ENCODE measurements around the gene USPL1.
A peak's percentile ranks its signal among the peaks of the same experiment; 100 is the strongest.
"Not testable (repeated sequence)": the region's sequence is repeated elsewhere in the genome, so short reads cannot be mapped to it uniquely, and the experiment has no call there.

The USPL1 gene

DNA sequence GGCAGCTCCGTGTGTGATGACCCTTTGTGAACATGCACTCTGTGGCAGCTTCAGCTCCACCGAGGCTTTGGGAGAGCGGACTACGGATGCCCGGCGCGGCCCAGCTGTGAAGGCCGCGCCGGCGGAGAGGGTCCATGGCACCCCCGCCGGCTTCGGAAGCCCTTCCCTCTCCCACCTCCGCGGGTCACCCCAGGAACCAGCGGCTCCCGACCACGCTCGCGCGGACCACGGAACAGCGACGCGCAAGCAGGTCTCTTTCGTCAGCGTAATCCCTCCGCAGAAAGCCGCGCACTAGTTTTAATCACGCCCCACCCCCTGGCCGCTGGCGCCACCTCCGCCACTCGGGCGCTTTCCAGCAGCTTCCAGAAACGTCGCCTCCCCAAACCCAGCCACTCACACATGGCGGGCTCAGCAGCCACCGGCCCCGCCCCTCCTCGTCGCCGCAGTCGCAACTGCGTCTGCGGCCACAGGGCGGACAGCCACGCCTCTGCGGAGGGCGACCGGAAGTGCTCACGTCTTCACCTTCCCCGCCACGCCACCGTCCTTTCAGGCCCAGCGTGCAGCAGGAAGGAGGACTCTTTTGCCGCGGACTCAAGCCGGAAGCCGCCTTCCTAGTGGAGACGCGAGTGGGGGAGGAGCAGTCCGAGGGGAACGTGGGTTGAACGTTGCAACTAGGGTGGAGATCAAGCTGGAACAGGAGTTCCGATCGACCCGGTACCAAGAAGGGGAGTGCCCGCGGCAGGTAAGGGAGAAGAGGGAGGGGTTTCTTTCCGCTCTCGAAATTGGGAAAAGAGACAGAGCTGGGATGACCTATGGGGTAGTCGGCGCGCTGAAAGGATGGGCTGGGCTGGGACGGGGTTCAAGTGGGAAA, at the start of gene USPL1:
TSS of gene USPL1 (plus strand) at position 606 of the 871 bp plus-strand sequence. CDS start 3,221 bp downstream, outside the sequence.
- peak; percentile 98 for DNase-seq (ENCODE audit: low read depth)

DNA sequence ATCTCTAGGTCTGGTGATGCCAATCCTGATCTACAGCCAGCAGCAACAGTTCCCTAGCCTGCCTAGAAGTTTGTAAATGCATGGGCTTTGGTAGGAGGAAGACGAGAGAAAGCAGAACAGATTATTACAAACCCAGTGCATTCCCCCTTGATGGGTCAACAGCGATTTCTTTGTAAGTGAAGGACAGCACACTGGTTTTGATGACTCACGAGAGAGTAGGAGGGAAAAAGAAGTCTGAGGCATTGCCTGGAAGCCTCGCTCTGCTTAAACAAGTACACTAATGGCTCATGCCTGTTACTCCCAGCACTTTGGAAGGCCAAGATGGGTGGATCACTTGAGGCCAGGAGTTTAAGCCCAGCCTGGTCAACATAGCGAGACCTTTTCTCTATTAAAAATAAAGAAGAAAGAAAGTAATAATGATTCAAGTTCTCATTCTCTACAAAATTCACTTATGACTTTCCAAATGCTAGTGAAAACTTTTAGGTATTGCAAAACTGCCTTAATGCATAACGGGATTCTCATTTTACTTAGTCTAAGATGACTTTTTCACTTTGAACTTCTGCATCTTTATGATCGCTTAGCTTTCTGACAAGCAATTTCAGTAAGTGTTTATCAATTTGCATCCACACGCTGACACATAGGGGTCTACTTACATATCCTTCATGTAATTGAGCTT, 47.7 kb upstream of the USPL1 start:
- no peak for DNase-seq (ENCODE audit: low read depth)

GRCh38 chr13:30570691-30571090, 47.0 kb upstream of the USPL1 start:
- no peak for DNase-seq (ENCODE audit: low read depth)

GRCh38 chr13:30572859-30573275, 44.9 kb upstream of the USPL1 start:
- no peak for DNase-seq (ENCODE audit: low read depth)

GRCh38 chr13:30576528-30576927, 41.2 kb upstream of the USPL1 start:
- peak; percentile 25 for DNase-seq (ENCODE audit: low read depth)

DNA sequence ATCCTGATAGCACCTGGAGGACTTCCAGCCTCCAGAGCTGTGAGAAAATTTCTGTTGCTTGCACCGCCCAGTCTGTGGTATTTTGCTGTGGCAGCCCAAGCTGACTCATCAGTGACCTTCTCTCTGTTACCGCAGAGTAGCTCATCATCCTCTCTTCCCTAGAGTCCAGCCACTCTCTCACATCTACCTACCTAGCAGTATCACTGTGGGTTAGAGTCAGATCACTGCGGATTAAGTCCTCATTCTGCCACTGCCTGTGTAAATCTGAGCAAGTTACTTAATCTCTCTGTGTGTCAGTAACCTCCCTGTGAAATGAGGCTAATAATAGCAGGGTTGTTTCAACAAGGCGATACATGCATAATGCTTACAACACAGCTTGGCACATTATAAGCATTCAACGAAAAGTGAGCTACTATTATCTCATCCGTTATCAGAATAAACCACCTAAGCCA, 40.3 kb upstream of the USPL1 start:
- DNase-seq (ENCODE audit: low read depth), result peak; percentile 34

DNA sequence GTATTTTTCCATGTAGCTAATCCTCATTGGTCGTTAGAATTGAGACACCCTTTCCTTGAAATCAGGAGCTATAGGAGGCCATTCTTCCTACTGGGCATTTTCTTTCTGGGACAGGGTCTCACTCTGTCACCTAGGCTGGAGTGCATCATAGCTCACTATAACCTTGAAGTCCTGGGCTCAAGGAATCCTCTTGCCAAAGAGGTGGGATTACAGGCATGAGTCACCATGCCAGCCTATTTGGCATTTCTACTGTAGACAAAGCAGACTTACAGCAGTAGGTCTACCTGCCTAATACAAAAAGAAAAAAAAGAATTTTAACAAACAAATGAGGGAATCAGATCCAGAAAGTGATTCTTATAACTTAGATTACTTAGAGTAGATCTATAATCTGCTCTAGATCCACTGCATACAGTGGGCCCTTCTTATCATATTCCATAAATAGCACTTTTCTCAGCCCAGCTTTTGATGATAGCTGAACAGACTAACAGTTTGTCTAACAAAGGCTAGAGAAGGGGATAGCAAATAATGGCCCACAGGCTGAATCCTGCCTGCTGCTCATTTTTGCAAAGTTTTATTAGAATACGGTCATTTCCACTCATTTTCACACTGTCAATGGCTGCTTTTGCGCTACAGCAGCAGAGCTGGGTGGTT, 36.7 kb upstream of the USPL1 start:
- DNase-seq (ENCODE audit: low read depth), result no peak

DNA sequence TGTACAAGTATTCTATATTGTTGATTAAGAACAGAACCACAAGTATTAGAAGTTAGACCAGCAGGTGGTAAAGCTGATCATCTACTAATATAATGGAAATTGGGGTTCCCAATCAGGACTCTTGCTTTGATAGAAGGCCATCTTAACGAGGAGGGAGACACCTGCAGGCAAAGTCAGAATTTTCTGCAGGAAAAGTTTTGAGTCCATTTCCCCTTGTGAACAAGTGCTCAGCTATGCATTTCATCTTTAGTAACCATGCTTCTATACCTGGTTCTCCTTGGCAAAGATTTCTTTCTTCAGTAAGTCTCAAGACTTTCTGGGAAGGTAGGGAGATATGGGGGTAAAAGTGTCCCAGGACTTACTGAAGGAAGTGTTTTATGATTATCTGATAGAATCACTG, 36.1 kb upstream of the USPL1 start:
- no peak for DNase-seq (ENCODE audit: low read depth)

- DNase-seq (ENCODE audit: low read depth), result no peak
Measured at GRCh38 chr13:30584051-30584731, 33.5 kb upstream of the USPL1 start.

GRCh38 chr13:30585748-30586262, 31.9 kb upstream of the USPL1 start:
- DNase-seq (ENCODE audit: low read depth), result no peak

DNA sequence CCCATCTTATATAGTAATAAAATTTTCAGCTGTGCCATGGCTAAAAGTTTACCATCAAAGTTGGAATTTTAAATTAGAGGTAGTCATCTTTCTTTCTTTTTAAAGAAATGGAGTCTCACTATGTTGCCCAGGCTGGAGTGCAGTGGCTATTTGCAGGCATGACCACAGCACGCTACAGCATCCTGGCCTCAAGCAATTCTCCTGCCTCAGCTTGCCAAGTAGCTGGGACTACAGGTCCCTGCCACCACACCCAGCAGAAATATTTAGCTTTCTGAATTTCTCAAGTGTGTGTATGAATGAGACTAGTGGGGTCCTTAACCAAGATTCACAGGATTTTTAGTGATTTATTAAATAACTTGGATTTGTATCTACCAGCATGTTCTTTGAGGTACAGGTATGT, 30.5 kb upstream of the USPL1 start:
- DNase-seq (ENCODE audit: low read depth), result no peak

DNA sequence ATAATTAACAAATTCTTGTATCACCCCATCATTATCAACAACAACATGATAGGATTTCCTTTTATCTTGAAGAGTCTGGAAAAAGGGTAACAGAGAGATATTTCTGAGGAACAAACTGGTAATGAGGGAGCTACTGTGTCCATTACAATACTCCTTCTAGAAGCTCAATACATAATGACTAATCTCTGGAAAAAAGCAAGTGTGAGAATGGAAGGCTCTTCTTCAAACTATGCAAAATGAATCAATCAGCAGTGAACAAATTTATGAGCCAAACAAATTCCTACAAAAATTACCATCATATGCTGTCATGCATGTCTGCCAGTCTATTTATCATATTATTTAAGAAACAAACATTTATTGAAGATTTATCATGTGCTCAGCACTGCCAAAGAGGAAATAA, 30.0 kb upstream of the USPL1 start:
- DNase-seq (ENCODE audit: low read depth), result no peak

DNA sequence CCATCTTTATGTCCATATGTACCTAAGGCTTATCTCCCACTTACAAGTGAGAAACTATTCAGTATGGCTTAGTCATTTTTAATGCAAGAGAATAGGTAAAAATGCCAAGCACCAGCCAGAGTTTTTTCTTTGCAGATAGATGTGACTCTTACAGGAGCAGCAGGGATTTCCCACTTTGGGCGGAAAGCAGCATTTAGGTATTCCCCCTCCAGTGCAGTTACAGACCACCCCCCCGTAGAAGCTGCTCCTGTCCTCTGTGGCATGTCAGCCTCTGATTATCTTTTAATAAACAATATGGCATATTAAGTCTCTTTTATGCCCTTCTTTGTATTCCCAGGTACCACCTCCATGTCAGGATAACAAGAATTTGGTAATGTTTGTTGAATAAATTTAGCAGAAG, 24.7 kb upstream of the USPL1 start:
- no peak for DNase-seq (ENCODE audit: low read depth)

DNA sequence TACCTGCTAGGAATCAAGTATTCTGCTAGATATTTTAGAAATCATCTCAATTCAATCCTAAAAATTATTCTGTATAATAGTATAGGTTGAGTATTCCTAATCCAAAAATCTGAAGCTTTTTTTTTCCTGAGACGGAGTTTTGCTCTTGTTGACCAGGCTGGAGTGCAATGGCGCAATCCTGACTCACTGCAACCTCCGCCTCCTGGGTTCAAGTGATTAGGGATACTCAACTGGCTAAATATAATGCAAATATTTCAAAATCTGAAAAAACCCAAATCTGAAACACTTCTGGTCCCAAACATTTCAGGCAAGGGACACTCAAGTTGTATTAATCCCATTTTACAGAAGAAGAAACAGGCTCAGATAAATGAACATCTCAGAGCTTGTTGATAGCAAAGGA, 17.2 kb upstream of the USPL1 start:
- no peak for DNase-seq (ENCODE audit: low read depth)

DNA sequence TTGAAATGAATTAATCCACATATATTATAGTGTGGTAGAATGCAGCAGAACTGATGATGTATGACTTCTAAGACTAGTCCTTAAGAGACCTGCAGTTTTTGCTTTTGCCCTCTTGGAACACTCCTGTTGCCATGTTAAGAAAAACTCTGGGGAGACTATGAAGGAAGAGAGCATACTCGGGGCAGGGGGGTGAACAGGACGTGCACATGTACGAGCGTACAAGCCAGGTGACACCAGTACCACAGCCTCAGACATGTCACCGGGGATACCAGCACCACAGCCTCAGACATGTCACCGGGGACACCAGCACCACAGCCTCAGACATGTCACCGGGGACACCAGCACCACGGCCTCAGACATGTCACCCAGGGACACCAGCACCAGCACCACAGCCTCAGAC, 15.9 kb upstream of the USPL1 start:
- no peak for DNase-seq (ENCODE audit: low read depth)

- no peak for DNase-seq (ENCODE audit: low read depth)
Measured at GRCh38 chr13:30605052-30605451, 12.7 kb upstream of the USPL1 start.

- DNase-seq (ENCODE audit: low read depth), result not testable (repeated sequence)
Measured at GRCh38 chr13:30607186-30607585, 10.5 kb upstream of the USPL1 start.

DNA sequence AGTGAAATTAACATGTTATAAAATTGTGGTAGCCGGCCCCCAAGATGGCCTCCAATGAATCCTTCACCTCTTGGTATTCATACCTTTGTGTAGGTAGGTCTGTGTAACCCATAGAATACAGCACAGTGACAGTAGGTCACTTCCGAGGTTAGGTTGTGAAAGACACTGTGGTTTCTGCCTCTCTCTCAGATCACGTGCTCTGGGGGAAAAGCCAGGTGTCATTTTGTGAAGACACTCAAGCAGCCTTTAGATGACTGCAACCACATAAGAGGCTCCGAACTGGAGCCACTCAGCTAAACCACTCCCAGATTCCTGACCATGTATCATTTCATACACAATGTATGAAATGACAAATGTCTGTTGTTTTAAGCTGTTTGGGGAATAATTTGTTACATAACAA, 9.8 kb upstream of the USPL1 start:
- peak; percentile 26 for DNase-seq (ENCODE audit: low read depth)

DNA sequence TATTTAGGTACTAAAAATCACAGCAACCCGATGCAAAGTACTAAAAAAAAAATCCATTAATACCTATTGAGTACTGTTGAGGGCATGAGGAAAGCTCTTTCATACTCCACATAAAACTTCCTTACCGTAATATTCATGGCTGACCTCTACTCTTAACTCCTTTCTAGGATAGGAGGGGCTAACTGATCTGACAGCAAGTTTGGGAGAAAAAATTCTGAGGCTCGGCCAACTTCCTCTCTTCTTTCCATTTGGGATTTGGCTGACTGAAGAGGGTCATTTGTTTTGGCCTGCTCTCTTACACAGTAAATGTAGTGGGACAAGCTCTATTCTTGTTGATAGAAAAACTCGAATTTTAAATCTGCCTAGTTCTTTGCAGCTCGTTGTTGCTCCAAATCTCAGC, 9.4 kb upstream of the USPL1 start:
- DNase-seq (ENCODE audit: low read depth), result no peak

DNA sequence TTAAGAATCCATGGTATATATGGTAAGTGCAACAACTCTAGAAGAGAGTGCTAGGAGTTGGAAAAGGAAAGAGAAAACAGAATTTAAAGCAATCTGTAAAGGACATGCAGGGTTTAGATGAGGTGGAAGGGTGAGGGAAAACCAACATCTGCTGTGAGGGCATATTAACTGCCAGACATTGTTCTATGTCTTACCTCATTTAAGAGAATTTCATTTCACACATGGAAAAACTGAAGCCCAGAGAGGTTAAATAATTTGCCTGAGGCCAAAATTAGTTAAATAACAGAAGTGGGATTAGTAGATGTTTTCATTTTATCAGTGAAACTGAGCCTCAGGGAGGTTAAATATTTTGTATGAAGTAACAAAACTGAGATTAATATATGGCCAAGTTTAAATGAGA, 7.4 kb upstream of the USPL1 start:
- no peak for DNase-seq (ENCODE audit: low read depth)

DNA sequence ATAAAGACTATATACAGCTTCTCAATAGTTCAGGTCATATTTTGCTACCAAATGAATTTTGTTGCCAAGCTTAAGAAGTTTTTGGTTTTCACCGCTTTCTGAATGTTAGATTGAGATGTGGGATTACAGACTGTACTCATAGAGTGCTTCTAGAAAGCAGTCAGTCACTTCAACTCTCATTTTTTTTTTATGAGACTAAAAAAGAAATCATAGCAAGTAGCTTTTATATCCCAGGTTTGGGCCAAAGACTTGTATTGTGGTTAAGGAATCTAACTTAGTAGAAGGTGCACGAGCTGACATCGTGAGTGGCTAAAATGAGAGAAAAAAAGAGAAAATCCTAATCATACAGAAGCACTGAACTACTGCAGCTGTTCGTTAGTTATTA, 2.2 kb upstream of the USPL1 start:
- no peak for DNase-seq (ENCODE audit: low read depth)

Measured in activated T-cell treated with anti-CD3 and anti-CD28 coated beads for 48 hours (primary cell).